NCI-H526 (cell line): ENCODE results near the gene G6PC1.
"Not testable (repeated sequence)": the region's sequence is repeated elsewhere in the genome, so short reads cannot be mapped to it uniquely, and the experiment has no call there.

Experiments used
- DNase-seq, 2 experiments: peaks; one replicate each; lab custom pipeline; 2025; lab: John Stamatoyannopoulos, UW

G6PC1 gene

GRCh38 chr17:42873932-42874695, 26.5 kb upstream of the G6PC1 start:
- not testable (repeated sequence) for DNase-seq

GRCh38 chr17:42877037-42877436, 23.6 kb upstream of the G6PC1 start:
- no peak for DNase-seq

DNA sequence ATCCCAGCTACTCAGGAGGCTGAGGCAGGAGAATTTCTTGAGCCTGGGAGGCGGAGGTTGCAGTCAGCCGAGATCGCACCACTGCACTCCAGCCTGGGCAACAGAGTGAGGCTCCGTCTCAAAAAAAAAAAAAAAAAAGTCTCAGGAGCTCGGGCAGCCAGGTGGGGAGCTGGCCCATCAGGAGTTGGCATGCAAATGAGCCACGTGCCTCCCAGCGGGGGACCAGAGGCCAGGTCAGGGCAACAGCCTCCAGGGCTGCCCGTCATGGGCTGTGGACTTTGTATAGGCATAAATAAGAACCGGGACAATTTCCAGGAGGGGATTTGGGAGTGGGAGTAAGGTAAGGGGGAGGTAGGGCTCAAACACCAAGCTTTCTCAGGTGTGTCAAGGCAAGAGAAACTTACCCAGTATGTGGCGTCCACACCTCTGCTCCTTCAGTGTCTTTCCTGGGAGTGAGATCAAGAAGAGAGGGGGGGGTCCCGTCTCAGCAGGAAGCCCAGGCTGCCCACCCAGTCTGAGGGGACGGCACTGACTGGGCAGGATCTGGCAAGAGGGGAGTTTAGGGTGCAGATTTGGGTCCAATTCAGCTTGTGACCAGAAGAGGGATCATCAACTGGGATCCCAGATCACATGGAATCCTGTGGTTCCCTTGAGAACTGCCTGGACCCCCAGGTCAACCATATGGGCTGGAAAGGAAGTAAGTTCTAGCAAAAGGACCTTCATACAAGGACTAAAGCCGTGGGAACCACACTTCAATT, 22.3 kb upstream of the G6PC1 start:
- DNase-seq: peak in 1 of 2 experiments; percentile 60

DNA sequence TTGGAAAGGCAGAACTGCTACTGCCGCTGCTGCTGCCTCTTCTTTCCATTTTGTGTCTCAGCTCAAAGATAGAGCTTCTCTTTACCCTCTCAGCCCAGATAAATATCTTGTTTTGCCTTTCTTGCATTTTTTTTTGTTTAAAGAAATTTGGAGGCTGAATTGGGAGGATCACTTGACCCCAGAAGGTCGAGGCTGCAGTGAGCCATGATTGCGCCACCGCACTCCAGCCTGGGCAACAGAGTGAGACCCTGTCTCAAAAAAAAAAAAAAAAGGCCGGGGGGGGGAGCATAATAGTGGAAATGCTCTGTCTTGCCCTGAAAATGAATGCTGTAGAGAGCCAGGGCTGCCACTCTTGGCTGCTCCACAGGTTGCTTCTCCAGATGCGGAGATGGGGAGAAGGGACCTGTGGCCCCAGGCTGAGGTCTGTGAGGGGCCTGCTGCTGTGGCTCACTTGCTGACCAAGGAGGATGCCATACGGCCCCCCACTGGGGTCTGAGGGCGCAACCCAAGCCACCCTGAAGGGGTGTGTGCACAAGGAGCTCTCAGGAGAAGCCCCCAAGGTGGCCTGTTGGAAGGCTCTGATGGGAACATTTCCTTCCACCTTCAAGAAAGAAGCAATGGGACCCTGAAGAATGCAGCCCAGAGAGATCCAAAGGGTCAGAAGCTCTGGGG, 21.5 kb upstream of the G6PC1 start:
- DNase-seq: no peak

GRCh38 chr17:42879596-42879985, 21.0 kb upstream of the G6PC1 start:
- no peak for DNase-seq

GRCh38 chr17:42880776-42881310, 19.8 kb upstream of the G6PC1 start:
- DNase-seq: no peak

- DNase-seq: not testable (repeated sequence)
Measured at GRCh38 chr17:42881706-42882105, 18.9 kb upstream of the G6PC1 start.

GRCh38 chr17:42882166-42882565, 18.4 kb upstream of the G6PC1 start:
- DNase-seq: no peak

DNA sequence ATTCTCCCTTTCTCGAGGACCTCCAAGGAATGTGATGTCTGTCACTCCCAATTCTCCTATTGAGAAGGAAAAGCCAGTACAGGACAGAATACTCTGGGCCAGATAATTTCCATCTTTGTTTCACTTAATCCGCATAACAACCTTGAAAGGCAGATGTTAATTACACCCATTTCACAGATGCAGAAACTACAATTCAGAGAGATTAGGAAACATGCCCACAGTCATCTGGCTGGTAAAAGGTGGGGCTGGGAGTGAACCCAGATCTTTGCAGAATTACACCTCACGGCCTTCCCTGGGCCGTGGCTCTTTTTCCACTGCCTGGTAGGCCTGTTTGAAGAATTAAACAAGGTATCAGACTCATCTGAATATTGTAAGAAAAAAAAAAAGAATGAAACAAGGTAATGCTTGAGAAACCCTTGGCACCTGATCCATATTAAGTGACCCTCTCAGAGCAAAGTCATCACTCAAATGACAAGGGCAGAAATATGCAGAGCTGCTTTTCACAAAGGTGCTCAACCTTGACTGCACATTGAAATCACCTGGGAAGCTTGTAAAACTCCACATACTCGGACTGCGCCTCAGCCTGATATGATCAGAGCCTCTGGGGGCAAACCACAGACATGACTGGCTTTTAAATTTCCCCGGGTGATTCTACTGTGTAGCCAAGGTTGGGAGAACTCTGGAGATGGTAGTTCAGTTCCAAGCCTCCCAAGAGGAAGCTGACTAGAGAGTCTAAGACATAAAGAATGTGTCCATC, 16.6 kb upstream of the G6PC1 start:
- DNase-seq: peak in 1 of 2 experiments; percentile 21

DNA sequence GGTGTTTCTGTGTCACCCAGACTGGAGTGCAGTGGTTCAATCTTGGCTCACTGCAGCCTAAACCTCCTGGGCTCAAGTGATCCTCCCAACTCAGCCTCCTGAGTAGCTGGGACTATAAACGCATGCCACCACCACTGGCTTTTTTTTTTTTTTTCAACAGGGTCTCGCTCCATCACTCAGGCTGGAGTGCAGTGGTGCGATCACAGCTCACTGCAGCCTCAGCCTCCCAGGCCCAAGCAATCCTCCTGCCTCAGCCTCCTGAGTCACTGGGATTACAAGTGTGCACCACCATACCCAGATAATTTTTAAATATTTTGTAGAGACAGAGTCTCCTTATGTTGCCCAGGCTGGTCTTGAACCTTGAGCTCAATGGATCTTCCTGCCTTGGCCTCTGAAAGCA, 14.8 kb upstream of the G6PC1 start:
- DNase-seq: not testable (repeated sequence)

- DNase-seq: no peak
Measured at GRCh38 chr17:42886283-42887176, 14.1 kb upstream of the G6PC1 start.

DNA sequence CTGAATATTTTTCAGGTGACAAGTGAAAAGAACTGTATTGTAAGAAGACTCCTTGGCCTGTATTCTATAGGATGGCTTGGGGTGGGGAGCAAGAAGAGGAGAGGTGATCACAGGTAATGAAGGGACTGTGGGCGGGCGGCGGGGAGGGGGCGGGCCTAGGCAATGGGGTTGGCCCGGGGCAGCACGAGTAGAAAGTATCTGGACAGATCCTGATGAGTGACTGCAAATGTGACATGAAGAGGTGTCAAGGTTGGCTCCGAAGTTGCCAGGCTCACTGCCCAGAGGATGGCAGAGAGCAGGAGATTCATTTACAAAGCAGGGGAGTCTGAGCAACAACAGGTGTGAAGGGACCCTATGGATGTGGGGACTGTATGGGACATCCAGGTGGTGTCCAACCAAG, 10.8 kb upstream of the G6PC1 start:
- DNase-seq: no peak

DNA sequence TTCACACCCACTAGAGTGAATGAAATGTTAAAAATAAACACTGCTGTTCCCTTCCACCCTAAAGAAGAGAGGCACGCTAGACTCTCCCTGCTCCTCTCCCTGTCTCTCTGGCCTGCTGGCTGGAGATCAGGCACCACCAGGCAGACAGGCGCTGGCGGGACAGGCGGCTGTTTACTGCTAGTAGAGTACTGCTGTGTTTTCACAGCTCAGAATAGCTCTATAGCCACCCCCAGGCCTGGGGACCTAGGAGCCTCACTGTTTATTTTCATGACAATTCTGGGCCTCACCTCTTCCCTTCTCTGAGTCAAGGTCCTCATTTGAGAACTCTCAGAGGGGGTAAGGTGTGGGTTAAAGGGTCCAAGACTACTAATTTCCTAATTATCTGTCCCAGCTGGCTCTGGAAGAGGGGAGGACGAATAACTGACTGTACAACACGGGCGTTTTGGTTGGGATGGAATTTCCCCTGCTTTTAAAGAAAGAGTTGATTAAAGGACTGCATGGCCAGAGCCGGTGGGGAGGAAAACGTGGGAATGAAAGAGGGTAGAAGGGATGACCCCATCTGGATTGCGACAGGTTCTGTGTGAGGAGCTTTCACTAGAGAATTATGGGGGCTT, 9.0 kb upstream of the G6PC1 start:
- DNase-seq: no peak

GRCh38 chr17:42893359-42893758, 7.2 kb upstream of the G6PC1 start:
- DNase-seq: no peak

DNA sequence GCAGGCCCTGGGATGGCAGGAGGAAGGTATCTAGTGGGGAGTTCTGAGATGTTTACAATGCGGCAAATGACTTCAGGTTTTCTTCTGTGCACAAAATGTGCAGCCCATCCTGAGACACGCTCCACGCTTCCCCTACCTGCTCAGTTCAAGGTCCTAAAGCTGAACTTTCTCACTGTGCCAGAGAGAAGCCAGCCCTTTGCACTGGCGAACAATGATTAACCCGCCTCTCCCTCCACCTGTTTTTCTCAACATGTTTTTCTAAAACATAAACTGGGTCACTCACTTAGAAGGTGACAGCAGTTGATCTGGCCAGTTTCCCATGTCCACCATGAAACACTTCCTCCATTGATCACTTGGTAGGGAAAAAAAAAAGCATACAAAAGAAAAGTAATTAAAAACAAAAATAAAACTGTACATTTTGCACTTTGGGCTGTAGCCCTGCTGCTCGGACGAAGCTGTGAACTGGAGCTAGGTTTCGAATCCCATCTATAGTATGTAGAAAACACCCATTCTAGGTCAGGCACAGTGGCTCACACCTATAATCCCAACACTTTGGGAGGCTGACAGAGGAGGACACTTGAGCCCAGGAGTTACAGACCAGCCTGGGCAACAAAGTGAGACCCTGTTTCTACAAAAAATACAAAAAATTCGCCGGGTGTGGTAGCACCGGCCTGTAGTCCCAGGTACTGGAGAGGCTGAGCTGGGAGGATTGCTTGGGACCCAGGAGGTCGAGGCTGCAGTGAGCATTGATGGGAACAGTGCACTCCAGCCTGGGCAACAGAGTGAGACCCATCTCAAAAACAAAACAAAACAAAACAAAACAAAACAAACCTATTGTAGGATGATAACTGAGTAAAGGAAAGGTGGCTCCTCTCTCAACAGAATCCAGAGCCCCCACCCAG, 6.1 kb upstream of the G6PC1 start:
- no peak for DNase-seq

- DNase-seq: no peak
Measured at GRCh38 chr17:42895185-42895555, 5.4 kb upstream of the G6PC1 start.

GRCh38 chr17:42898147-42898811, 2.3 kb upstream of the G6PC1 start:
- DNase-seq: no peak

GRCh38 chr17:42899981-42900380, 618 bp upstream of the G6PC1 start:
- not testable (repeated sequence) for DNase-seq
